ENCODE data around the gene FMNL3. TPM values are rescaled to one million over a fixed set of nuclear protein-coding genes. Genes with fewer than 3 reads are reported as not detected.
"Not testable (repeated sequence)": the region's sequence is repeated elsewhere in the genome, so short reads cannot be mapped to it uniquely, and the experiment has no call there.

FMNL3 gene
- total RNA-seq, 1 donor from 2014 or later, result 35.1 TPM

GRCh38 chr12:49716553-49716952 lies 9.3 kb upstream of the FMNL3 start:
- DNase-seq (ENCODE audit: low read depth), result no peak
- Histone ChIP-seq H3K4me3 (ENCODE audit: low read depth, low read length) (no peak overlapping the region), H3K27me3 (ENCODE audit: control insufficient read depth, insufficient read depth, low read length) (peaks cover 11% of the 10 kb centered on the region), H3K36me3 (ENCODE audit: control insufficient read depth, insufficient read depth, low read length) (no peaks in the 10 kb centered on the region)
- TF ChIP-seq CTCF (IDR thresholded peaks at IDR 0.05; ENCODE audit: insufficient read depth, low read length, poor library complexity, severe bottlenecking), result no peak

- not testable (repeated sequence) for H3K36me3 ChIP-seq (ENCODE audit: control insufficient read depth, insufficient read depth, low read length); DNase-seq (ENCODE audit: low read depth); H3K4me3 ChIP-seq (ENCODE audit: low read depth, low read length)
- peaks cover 13% of the 10 kb centered on the region for H3K27me3 ChIP-seq (ENCODE audit: control insufficient read depth, insufficient read depth, low read length)
Measured at GRCh38 chr12:49713952-49714351, 6.7 kb upstream of the FMNL3 start.

- Histone ChIP-seq H3K36me3 (ENCODE audit: control insufficient read depth, insufficient read depth, low read length) (no peaks in the 10 kb centered on the region), H3K27me3 (ENCODE audit: control insufficient read depth, insufficient read depth, low read length) (peaks cover 10% of the 10 kb centered on the region), H3K4me3 (ENCODE audit: low read depth, low read length) (no peak overlapping the region)
- DNase-seq (ENCODE audit: low read depth), result no peak
- no peak for TF ChIP-seq CTCF (IDR thresholded peaks at IDR 0.05; ENCODE audit: insufficient read depth, low read length, poor library complexity, severe bottlenecking)
Measured at GRCh38 chr12:49708851-49709250, 1.6 kb upstream of the FMNL3 start.

GRCh38 chr12:49707812-49708147 lies 575 bp upstream of the FMNL3 start:
- no peaks in the 10 kb centered on the region for H3K36me3 ChIP-seq (ENCODE audit: control insufficient read depth, insufficient read depth, low read length)

GRCh38 chr12:49706351-49707127 lies 666 bp downstream of the FMNL3 start:
- H3K4me3 ChIP-seq (ENCODE audit: low read depth, low read length), result peak overlapping the region; percentile 70
- peaks cover 10% of the 10 kb centered on the region for H3K27me3 ChIP-seq (ENCODE audit: control insufficient read depth, insufficient read depth, low read length)
- DNase-seq (ENCODE audit: low read depth), result no peak
- TF ChIP-seq CTCF (IDR thresholded peaks at IDR 0.05; ENCODE audit: insufficient read depth, low read length, poor library complexity, severe bottlenecking), result no peak
- no peaks in the 10 kb centered on the region for H3K36me3 ChIP-seq (ENCODE audit: control insufficient read depth, insufficient read depth, low read length)

More at GRCh38 chr12:49707812-49708147, 575 bp upstream of the FMNL3 start:
- DNase-seq (ENCODE audit: low read depth), result no peak
- Histone ChIP-seq H3K27me3 (ENCODE audit: control insufficient read depth, insufficient read depth, low read length) (peaks cover 10% of the 10 kb centered on the region), H3K4me3 (ENCODE audit: low read depth, low read length) (no peak overlapping the region)
- TF ChIP-seq CTCF (IDR thresholded peaks at IDR 0.05; ENCODE audit: insufficient read depth, low read length, poor library complexity, severe bottlenecking), result no peak

GRCh38 chr12:49705479-49706134 lies 1.6 kb downstream of the FMNL3 start:
- peaks cover 10% of the 10 kb centered on the region for H3K27me3 ChIP-seq (ENCODE audit: control insufficient read depth, insufficient read depth, low read length)
- peak; percentile 47 for DNase-seq (ENCODE audit: low read depth)
- TF ChIP-seq CTCF (IDR thresholded peaks at IDR 0.05; ENCODE audit: insufficient read depth, low read length, poor library complexity, severe bottlenecking), result no peak
- H3K36me3 ChIP-seq (ENCODE audit: control insufficient read depth, insufficient read depth, low read length), result no peaks in the 10 kb centered on the region
- peak overlapping the region; percentile 70 for H3K4me3 ChIP-seq (ENCODE audit: low read depth, low read length)

Data from kidney epithelial cell (primary cell).